PC-9 (cell line): Measurements from ENCODE around the gene TMEM238.
A peak's percentile ranks its signal among the peaks of the same experiment; 100 is the strongest.

Experiments used
- EZH2 ChIP-seq: fragments of 200-600 bp; sonication (generic); IDR thresholded peaks from 2 replicates; pipeline ENCODE4 v1.8.0; 2017; ENCODE audit warnings: antibody characterized with exemption, low read depth
- TF ChIP-seq, protein P1 (sequence below): fragments of 200-600 bp; sonication (generic); conservative IDR thresholded peaks from 2 replicates; pipeline ENCODE4 v1.6.1; 2017; ENCODE audit warnings: mixed run types, antibody characterized with exemption, mild to moderate bottlenecking, moderate library complexity

DNA sequence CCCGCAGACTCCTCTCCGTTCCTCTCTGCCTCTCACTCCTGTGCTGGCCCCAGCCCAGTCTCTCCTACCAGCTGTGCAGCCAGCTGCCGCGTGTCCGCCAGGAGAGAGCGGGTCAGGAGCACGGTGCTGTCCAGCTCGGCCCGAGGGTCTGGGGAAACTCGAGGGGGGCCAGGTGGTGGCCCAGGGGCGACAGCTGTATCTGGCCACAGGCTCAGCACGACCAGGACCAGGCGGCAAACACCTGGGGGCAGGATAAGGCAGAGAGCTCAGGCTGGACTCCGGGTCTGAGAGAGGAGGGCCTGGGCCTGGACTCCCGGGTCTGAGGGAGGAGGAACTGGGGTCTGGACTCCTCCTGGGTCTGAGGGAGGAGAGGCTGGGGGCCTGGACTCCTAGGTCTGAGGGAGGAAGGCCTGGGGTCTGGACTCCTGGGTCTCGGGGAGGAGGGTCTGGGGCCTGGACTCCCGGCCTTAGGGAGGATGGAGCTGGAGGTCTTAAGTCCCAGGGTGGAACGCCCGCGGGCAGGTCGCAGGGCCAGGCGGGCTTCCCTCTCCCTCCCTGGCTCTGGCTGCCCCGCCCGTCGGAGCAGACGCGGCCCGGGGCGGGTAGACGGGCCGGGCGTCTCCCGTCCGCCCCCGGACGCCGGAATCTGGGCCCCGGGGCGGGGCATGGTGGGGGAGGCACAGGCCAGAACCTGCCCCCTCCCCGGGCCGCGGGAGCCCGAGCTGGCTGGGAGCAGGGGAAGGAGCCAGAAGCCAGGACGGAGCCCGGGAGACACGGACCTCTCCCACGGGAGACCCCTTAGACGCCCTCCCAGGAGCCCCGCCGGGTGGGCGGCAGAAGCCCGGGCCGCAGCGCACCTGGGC is 15.2 kb downstream of the TMEM238 start:
- TF ChIP-seq, protein P1, sequence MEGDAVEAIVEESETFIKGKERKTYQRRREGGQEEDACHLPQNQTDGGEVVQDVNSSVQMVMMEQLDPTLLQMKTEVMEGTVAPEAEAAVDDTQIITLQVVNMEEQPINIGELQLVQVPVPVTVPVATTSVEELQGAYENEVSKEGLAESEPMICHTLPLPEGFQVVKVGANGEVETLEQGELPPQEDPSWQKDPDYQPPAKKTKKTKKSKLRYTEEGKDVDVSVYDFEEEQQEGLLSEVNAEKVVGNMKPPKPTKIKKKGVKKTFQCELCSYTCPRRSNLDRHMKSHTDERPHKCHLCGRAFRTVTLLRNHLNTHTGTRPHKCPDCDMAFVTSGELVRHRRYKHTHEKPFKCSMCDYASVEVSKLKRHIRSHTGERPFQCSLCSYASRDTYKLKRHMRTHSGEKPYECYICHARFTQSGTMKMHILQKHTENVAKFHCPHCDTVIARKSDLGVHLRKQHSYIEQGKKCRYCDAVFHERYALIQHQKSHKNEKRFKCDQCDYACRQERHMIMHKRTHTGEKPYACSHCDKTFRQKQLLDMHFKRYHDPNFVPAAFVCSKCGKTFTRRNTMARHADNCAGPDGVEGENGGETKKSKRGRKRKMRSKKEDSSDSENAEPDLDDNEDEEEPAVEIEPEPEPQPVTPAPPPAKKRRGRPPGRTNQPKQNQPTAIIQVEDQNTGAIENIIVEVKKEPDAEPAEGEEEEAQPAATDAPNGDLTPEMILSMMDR, result no peak
- TF ChIP-seq EZH2, result 0 out of 2 replicates have a peak, but pooled peaks have one; percentile 66
